KBM-7 (cell line): ENCODE results near the gene CHSY1.
A peak's percentile ranks its signal among the peaks of the same experiment; 100 is the strongest.
"Not testable (repeated sequence)": the region's sequence is repeated elsewhere in the genome, so short reads cannot be mapped to it uniquely, and the experiment has no call there.

Source experiments
- DNase-seq: peaks from one replicate; pipeline ENCODE4 v3.0.0-alpha.2; 2015
- in situ Hi-C: fragments of 300-500 bp; cut with MboI; formaldehyde crosslinking; loops from 2 replicates; pipeline ENCODE4 v1.14.3; 2020; ENCODE audit warnings: low sequenced_read_pairs, low pct_unique_long_range_greater_than_20kb, mixed read lengths

The CHSY1 gene

DNA sequence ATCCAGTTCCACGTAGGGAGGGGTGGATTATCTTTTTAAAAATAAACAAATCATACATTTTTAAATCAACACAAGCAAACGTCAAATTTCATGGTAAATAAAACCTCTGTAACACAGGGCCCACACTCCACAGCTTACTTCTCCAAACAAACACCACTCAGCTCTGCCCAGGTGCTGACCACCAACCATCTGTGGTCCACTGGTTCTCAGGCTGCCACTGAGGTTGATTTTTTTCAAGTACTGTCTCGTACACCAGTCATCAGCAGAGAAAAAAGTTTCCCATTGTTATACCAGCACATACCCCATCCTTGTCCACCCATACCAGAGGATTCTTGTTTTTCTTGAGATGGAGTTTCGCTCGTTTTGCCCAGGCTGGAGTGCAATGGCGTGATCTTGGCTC lies 32.4 kb downstream of the CHSY1 start:
- in situ Hi-C loops, result no loop called here
- no peak for DNase-seq

DNA sequence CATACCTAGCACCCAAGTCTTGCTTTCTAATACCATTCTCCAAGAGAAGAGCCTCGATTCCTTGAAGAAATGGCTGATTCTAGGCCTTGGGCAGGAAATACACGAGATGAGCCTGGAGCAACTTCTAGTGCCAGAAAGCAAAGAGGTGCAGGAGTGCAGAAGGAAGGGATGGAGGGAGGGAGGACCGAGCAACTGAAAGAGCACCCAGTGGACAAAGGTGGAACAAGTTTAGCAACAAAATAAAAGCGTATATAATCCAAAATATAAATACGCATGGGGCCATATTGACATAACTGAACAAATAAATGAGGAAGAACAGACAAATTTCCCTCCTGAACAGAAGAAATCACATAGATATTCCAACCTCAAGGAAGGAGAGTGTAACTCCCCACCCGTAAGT lies 34.4 kb downstream of the CHSY1 start:
- no peak for DNase-seq
- in situ Hi-C loops, result no loop called here

DNA sequence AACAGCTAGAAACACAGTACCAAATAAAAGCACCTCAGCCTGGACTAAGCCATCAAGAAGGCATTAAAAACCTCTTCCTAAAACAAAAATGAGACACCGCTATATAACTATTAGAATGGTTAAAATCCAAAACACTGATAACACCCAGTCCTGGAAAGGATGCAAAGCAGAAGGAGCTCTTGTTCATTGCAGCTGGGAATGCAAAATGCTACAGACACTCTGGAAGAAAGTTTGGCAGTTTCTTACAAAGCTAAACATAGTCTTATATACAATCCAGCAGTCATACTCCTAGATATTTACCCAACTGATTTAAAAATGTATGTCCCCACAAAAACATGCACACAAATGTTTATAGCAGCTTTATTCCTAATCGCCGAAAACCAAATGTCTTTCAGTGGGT lies 35.7 kb downstream of the CHSY1 start:
- in situ Hi-C loops, result no loop called here
- no peak for DNase-seq

GRCh38 chr15:101215681-101216080 lies 36.2 kb downstream of the CHSY1 start:
- in situ Hi-C loops, result no loop called here
- DNase-seq, result no peak

GRCh38 chr15:101214435-101215097 lies 37.3 kb downstream of the CHSY1 start:
- in situ Hi-C loops, DNase-seq: not testable (repeated sequence)

DNA sequence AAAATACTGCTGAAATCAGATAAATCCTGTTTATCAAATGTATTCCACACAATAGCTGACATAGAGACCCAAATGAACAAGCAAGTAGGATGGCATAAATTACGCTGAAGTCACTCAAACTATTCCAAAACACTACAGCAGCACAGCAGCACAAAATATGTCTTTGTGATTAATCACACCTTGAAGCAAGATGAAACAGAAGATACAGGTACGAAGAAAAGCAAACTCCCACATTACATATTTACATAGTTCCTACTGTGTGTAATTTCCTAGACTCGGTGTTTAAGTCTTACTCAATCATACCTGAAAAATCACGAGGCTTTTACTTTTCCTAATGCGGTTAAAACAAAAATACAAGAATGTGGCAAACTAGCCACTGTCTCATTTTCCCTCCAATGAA lies 38.3 kb downstream of the CHSY1 start:
- in situ Hi-C loops, result no loop called here

GRCh38 chr15:101213147-101213546 lies 38.7 kb downstream of the CHSY1 start:
- DNase-seq, result no peak
- in situ Hi-C loops, result no loop called here

More for the DNA sequence above, 38.3 kb downstream of the CHSY1 start:
- DNase-seq, result no peak

- DNase-seq, result no peak
- in situ Hi-C loops, result no loop called here
Observed at GRCh38 chr15:101211897-101212296, 40.0 kb downstream of the CHSY1 start.

DNA sequence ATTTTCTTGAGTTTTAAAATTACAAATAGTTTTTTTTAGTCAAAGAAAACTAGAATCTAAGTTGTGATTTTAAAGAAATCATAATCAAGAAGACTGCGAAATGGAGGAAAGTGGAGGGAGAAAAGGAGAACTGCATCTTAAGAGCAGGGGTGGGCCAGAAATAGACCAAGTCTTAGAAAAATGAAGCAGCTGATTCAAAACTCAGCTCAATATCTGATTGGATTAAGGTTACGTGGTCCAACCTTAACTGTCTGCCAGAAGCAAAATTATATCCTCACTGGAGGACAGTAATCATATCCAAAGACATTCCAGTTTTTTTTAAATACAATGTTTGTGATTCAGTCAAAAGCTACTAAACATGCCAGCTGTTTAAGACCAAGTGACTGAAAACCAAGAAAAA lies 41.4 kb downstream of the CHSY1 start:
- in situ Hi-C loops, result no loop called here

GRCh38 chr15:101210058-101210457 lies 41.8 kb downstream of the CHSY1 start:
- no peak for DNase-seq
- in situ Hi-C loops, result no loop called here

More for the DNA sequence above, 41.4 kb downstream of the CHSY1 start:
- DNase-seq, result peak; percentile 18

DNA sequence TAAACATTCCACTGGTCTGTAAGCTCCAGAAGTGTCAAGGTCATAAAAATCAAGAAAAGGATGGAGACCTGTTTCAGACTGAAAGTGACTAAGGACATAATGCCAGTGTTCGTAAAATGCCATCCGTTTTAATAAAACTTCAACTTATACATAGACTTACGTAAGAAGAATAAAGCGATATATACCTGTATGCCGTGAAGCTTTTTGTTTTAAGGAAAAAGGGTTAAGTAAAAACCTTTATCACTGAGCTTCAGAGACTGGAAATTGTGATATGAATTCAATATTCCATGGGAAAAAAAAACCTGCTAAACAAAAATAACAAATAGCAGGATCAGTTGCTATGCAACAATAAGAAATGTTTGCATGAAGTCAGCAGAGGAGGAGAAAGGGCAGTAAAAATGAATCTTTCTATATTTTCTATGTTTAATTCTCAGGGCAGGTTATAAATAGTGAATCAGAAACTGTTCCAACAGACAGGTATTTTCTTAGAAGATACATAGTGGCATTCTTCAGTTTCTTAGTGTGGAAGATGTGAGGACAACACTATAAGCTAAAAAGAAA lies 42.5 kb downstream of the CHSY1 start:
- in situ Hi-C loops, result no loop called here
- no peak for DNase-seq

GRCh38 chr15:101207867-101208288 lies 44.0 kb downstream of the CHSY1 start:
- in situ Hi-C loops, result no loop called here
- DNase-seq, result no peak

GRCh38 chr15:101206176-101206591 lies 45.7 kb downstream of the CHSY1 start:
- in situ Hi-C loops, result no loop called here
- DNase-seq, result no peak

- in situ Hi-C loops, result no loop called here
Observed at GRCh38 chr15:101204739-101205535, 46.9 kb downstream of the CHSY1 start.

GRCh38 chr15:101203607-101204189 lies 48.1 kb downstream of the CHSY1 start:
- in situ Hi-C loops, result no loop called here
- no peak for DNase-seq

More at GRCh38 chr15:101204739-101205535, 46.9 kb downstream of the CHSY1 start:
- no peak for DNase-seq

DNA sequence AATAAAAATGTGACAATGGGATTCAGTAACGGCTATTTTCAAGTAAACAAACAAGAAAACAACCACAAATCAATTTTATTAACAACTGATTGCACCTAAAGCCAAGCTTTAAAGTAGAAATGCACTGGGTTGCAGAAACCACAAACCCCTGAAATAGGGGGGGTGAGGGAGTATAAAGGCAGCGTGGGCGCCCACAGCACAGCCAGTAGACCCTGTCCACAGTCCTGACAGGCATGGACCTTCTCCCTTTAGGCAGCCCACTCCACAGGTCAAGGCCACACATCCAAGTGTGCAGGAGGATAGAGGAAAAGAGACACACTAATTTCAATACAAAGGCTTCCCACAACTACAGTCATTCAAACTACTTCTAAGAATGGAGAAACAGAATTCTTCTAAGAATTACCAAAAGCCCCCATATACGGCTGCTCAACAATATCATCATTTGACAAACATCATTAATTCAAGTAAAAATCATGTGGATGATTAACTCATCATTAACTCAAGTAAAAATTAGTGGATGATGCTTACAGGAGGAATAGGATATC lies 48.7 kb downstream of the CHSY1 start:
- in situ Hi-C loops, result no loop called here
- DNase-seq, result no peak

- in situ Hi-C loops, result no loop called here
- DNase-seq, result peak; percentile 74
Observed at GRCh38 chr15:101201411-101202174, 50.3 kb downstream of the CHSY1 start.

- no peak for DNase-seq
- in situ Hi-C loops, result no loop called here
Observed at GRCh38 chr15:101200181-101200580, 51.7 kb downstream of the CHSY1 start.

GRCh38 chr15:101198800-101199199 lies 53.0 kb downstream of the CHSY1 start:
- in situ Hi-C loops, result no loop called here
- no peak for DNase-seq
